Right lobe of liver (tissue), 6 donors: ENCODE results near the gene SUGCT. TPM values are rescaled to one million over a fixed set of nuclear protein-coding genes. Genes with fewer than 3 reads are reported as not detected.

Source experiments
- ATAC-seq, 4 donors: fragments of 200-7000 bp; cut with Tn5 transposase; one replicate each; pipeline ENCODE4 v1.9.1; 2020; ENCODE audit warnings: mild to moderate bottlenecking in 4 of 4, moderate library complexity in 4 of 4
- DNase-seq, 3 donors: peaks; one replicate each; pipeline ENCODE4 v3.0.0-alpha.2; 2020
- H3K27ac ChIP-seq, 3 donors: fragments of 200-600 bp; one replicate each; pipeline ENCODE4 v1.8.0; 2022
- H3K27me3 ChIP-seq, 2 donors: fragments of 200-600 bp; one replicate each; pipeline ENCODE4 v1.8.0; 2022
- H3K36me3 ChIP-seq, 4 donors: fragments of 200-600 bp; sonication (generic) in 1 of 4; one replicate each; pipeline versions ENCODE4 v1.5.1 to v1.8.0; 2017 to 2022; ENCODE audit warnings: control low read depth in 1 of 4
- H3K4me1 ChIP-seq, 4 donors: fragments of 200-600 bp; sonication (generic) in 1 of 4; one replicate each; pipeline versions ENCODE4 v1.5.1 to v1.8.0; 2017 to 2022; ENCODE audit warnings: control low read depth in 1 of 4
- H3K4me3 ChIP-seq, 3 donors: fragments of 200-600 bp; one replicate each; pipeline ENCODE4 v1.8.0; 2022
- H3K9me3 ChIP-seq, 4 donors: fragments of 200-600 bp; sonication (generic) in 1 of 4; one replicate each; pipeline versions ENCODE4 v1.5.1 to v1.8.0; 2017 to 2022; ENCODE audit warnings: control low read depth in 1 of 4
- POLR2A ChIP-seq: fragments of 450-650 bp; IDR thresholded peaks from one replicate; pipeline ENCODE4 v1.6.1; 2017; ENCODE audit warnings: antibody characterized with exemption, mild to moderate bottlenecking
- WGBS: methylation state at CpG from one replicate; pipeline ENCODE4 v1.1.6; 2018; ENCODE audit warnings: low coverage, low lambda C conversion rate; ENCODE audit not compliant: insufficient coverage; ENCODE audit errors: missing lambda C conversion rate; 5-methylcytosine and 5-hydroxymethylcytosine counted together
- intact Hi-C, 2 donors: fragments of 100-400 bp; cut with DNase I; formaldehyde crosslinking; loops; one replicate each; pipeline versions ENCODE4 v1.11.2 to v1.14.1; 2022
- total RNA-seq, 6 experiments: library from RNA; depleted of rRNA in 2 of 6; stranded (reverse); fragments of >200 nt in 2 of 6; fragmentation: NEBNext Ultra II Directional in 3 of 6; extraction: Animal tissue kit (Norgen Biotek cat#: 25700) in 3 of 6; gene quantifications; one replicate each; pipeline versions ENCODE4 v1.1.0 to v1.2.4, GENCODE V29; 2016 to 2023
- TF ChIP-seq, protein P1 (sequence below), 4 donors: fragments of 200-600 bp in 3 of 4; fragments of 450-650 bp in 1 of 4; IDR thresholded peaks; one replicate each; pipeline versions ENCODE4 v1.5.1 to v1.8.0; 2016 to 2022; ENCODE audit warnings: antibody characterized with exemption in 4 of 4, mild to moderate bottlenecking in 2 of 4
- donor health status: DM: no; HTN: yes; CAD: no.
- donor health status: DM: no; HTN: no; CAD: no.
- donor health status: DM: no; HTN: no; CAD: no.
- donor health status: DM: no; HTN: yes; CAD: no.
- donor health status: DM: no; HTN: yes; CAD: no.

SUGCT gene
- total RNA-seq, 6 experiments from 2014 or later = 10.1 to 21.0 (median 14.2) TPM

DNA sequence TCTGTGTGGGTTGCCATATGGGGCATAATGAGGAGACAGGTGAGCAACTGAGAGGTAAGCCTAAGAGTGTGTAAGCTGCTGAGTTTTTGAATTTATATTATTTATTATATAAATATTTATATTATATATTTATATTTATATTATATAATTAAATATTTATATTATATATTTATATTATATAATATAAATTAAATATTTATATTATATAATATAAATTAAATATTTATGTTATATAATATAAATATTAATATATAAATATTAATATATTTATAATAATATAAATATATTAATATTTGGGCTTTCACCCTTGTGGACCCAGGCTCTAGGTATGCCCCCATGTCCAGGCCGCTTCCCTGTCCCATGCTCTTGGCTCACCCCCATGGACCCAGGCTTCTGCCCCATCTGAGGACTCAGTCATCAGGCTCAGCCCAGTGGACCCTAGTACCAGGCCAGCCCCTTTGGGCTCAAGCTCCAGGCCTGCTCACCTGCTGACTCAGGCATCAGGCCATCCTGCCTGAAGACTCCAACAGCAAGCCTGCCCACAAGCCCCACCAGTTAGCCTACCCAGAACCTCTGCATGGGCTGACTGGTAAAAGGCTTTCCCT is 755.4 kb downstream of the SUGCT start:
- DNase-seq (no peak), ATAC-seq (no peak)
- TF ChIP-seq, protein P1, sequence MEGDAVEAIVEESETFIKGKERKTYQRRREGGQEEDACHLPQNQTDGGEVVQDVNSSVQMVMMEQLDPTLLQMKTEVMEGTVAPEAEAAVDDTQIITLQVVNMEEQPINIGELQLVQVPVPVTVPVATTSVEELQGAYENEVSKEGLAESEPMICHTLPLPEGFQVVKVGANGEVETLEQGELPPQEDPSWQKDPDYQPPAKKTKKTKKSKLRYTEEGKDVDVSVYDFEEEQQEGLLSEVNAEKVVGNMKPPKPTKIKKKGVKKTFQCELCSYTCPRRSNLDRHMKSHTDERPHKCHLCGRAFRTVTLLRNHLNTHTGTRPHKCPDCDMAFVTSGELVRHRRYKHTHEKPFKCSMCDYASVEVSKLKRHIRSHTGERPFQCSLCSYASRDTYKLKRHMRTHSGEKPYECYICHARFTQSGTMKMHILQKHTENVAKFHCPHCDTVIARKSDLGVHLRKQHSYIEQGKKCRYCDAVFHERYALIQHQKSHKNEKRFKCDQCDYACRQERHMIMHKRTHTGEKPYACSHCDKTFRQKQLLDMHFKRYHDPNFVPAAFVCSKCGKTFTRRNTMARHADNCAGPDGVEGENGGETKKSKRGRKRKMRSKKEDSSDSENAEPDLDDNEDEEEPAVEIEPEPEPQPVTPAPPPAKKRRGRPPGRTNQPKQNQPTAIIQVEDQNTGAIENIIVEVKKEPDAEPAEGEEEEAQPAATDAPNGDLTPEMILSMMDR (IDR thresholded peaks at IDR 0.05) = no peak
- TF ChIP-seq POLR2A = no peak
- Histone ChIP-seq H3K27ac (no peak overlapping the region), H3K9me3 (no peaks in the 10 kb centered on the region), H3K27me3 (no peaks in the 10 kb centered on the region), H3K4me1 (no peaks in the 10 kb centered on the region), H3K36me3 (no peaks in the 10 kb centered on the region), H3K4me3 (no peak overlapping the region)
- 100% methylated on average over 1 of the region's 1 CpG for WGBS
- intact Hi-C loops = no loop called here

DNA sequence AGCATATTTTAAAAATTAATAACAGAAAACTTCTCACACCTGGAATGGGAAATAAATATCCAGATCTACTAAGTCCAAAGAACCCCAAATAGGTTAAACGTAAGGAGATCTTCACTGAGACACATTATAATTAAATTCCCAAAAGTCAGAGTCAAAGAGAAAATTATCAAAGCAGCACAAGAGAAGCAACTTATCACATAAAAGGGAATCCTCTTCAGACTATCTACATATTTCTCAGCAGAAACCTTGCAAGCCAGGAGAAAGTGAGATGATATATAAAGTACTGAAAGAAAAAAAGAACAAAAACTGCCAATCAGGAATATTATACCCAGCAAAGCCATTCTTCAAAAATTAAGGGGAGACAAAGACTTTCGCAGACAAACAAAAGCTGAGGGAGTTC is 756.4 kb downstream of the SUGCT start:
- intact Hi-C loops = no loop called here
- ATAC-seq (no peak), DNase-seq (no peak)
- H3K4me3 ChIP-seq = no peak overlapping the region
- no peaks in the 10 kb centered on the region for H3K27me3 ChIP-seq
- TF ChIP-seq POLR2A = no peak
- TF ChIP-seq, protein P1 (IDR thresholded peaks at IDR 0.05) = no peak
- H3K4me1 ChIP-seq = no peaks in the 10 kb centered on the region
- H3K36me3 ChIP-seq = no peaks in the 10 kb centered on the region
- WGBS = 100% methylated on average over 1 of the region's 2 CpGs
- no peaks in the 10 kb centered on the region for H3K9me3 ChIP-seq
- H3K27ac ChIP-seq = no peak overlapping the region

DNA sequence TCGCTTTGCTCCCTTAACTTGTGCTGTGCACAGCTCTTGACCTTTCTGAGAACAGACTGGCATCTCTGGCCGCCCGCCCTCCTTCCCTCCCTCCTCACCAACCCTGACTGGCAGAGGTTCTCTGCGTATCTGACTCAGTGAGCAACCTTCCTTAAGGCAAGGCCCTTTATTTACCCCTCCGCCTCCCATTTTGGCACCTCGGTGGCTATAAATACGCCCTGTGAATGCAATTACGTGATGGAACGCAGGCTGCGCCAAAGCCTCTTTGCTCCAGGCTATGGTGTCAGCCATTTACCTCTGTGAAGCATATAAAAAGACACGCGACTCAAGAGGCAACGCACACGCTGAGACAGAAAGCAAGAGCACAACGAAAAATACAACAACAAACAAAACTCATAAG is 764.3 kb downstream of the SUGCT start:
- Histone ChIP-seq H3K36me3 (no peaks in the 10 kb centered on the region), H3K27ac (no peak overlapping the region), H3K9me3 (no peaks in the 10 kb centered on the region), H3K4me3 (no peak overlapping the region), H3K4me1 (no peaks in the 10 kb centered on the region), H3K27me3 (no peaks in the 10 kb centered on the region)
- intact Hi-C loops = no loop called here
- no peak for ATAC-seq
- TF ChIP-seq, protein P1 (IDR thresholded peaks at IDR 0.05) = no peak
- TF ChIP-seq POLR2A = no peak
- WGBS = 97% methylated on average over 15 of the region's 15 CpGs
- DNase-seq = no peak

GRCh38 chr7:40899636-40900507 is 765.1 kb downstream of the SUGCT start:
- TF ChIP-seq, protein P1 (IDR thresholded peaks at IDR 0.05) = no peak
- no peak for TF ChIP-seq POLR2A
- no peak overlapping the region for H3K27ac ChIP-seq
- no peak for DNase-seq
- WGBS = 91% methylated on average over 10 of the region's 16 CpGs
- intact Hi-C loops = no loop called here
- H3K36me3 ChIP-seq = no peaks in the 10 kb centered on the region
- H3K27me3 ChIP-seq = no peaks in the 10 kb centered on the region
- ATAC-seq = no peak
- no peak overlapping the region for H3K4me3 ChIP-seq
- no peaks in the 10 kb centered on the region for H3K4me1 ChIP-seq
- no peaks in the 10 kb centered on the region for H3K9me3 ChIP-seq
